Measurements from ENCODE around the gene PTPRE.

DNA sequence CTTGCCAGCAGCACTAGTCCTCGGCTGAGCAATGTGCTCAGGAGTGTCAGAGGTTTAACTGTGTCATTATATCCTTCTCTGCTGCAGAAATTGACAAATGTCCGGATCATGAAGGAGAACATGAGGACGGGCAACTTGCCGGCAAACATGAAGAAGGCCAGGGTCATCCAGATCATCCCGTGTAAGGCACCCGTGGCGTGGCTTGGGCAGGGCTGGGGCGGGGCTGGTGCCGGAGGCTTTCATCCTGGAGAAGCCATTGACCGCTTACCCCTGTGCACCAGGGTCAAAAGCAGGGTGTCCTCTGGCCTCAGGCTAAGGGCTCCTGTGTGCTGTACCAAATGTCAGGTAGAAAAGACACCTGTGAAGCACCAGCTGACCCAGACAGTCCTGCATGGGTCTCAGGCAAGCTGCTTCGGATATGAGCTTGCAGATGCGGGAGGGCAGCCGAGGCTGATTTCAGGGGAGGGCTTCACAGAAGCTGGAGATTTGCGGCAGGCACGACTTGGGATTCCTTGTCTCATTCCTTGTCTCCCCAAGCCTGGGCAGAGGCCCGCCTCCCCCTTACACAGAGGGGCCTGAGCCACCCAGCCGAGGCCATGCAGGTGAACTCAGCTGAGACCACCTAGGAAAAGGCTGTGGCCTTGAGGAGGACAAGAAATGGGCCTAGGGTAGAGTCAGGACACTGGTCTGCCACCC, 164.0 kb downstream of the PTPRE start:
- TF ChIP-seq TCF12 (IDR thresholded peaks at IDR 0.05) = no peak
- TF ChIP-seq, protein P1, sequence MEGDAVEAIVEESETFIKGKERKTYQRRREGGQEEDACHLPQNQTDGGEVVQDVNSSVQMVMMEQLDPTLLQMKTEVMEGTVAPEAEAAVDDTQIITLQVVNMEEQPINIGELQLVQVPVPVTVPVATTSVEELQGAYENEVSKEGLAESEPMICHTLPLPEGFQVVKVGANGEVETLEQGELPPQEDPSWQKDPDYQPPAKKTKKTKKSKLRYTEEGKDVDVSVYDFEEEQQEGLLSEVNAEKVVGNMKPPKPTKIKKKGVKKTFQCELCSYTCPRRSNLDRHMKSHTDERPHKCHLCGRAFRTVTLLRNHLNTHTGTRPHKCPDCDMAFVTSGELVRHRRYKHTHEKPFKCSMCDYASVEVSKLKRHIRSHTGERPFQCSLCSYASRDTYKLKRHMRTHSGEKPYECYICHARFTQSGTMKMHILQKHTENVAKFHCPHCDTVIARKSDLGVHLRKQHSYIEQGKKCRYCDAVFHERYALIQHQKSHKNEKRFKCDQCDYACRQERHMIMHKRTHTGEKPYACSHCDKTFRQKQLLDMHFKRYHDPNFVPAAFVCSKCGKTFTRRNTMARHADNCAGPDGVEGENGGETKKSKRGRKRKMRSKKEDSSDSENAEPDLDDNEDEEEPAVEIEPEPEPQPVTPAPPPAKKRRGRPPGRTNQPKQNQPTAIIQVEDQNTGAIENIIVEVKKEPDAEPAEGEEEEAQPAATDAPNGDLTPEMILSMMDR (IDR thresholded peaks at IDR 0.05) = no peak
- TF ChIP-seq MEF2A (IDR thresholded peaks at IDR 0.05; ENCODE audit: borderline replicate concordance, low read depth) = no peak
- TF ChIP-seq, protein P2, sequence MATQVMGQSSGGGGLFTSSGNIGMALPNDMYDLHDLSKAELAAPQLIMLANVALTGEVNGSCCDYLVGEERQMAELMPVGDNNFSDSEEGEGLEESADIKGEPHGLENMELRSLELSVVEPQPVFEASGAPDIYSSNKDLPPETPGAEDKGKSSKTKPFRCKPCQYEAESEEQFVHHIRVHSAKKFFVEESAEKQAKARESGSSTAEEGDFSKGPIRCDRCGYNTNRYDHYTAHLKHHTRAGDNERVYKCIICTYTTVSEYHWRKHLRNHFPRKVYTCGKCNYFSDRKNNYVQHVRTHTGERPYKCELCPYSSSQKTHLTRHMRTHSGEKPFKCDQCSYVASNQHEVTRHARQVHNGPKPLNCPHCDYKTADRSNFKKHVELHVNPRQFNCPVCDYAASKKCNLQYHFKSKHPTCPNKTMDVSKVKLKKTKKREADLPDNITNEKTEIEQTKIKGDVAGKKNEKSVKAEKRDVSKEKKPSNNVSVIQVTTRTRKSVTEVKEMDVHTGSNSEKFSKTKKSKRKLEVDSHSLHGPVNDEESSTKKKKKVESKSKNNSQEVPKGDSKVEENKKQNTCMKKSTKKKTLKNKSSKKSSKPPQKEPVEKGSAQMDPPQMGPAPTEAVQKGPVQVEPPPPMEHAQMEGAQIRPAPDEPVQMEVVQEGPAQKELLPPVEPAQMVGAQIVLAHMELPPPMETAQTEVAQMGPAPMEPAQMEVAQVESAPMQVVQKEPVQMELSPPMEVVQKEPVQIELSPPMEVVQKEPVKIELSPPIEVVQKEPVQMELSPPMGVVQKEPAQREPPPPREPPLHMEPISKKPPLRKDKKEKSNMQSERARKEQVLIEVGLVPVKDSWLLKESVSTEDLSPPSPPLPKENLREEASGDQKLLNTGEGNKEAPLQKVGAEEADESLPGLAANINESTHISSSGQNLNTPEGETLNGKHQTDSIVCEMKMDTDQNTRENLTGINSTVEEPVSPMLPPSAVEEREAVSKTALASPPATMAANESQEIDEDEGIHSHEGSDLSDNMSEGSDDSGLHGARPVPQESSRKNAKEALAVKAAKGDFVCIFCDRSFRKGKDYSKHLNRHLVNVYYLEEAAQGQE (IDR thresholded peaks at IDR 0.05; ENCODE audit: low read depth, low read length) = no peak
- TF ChIP-seq, protein P3, sequence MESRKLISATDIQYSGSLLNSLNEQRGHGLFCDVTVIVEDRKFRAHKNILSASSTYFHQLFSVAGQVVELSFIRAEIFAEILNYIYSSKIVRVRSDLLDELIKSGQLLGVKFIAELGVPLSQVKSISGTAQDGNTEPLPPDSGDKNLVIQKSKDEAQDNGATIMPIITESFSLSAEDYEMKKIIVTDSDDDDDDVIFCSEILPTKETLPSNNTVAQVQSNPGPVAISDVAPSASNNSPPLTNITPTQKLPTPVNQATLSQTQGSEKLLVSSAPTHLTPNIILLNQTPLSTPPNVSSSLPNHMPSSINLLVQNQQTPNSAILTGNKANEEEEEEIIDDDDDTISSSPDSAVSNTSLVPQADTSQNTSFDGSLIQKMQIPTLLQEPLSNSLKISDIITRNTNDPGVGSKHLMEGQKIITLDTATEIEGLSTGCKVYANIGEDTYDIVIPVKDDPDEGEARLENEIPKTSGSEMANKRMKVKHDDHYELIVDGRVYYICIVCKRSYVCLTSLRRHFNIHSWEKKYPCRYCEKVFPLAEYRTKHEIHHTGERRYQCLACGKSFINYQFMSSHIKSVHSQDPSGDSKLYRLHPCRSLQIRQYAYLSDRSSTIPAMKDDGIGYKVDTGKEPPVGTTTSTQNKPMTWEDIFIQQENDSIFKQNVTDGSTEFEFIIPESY (IDR thresholded peaks at IDR 0.05; ENCODE audit: borderline replicate concordance, low read depth) = no peak
- TF ChIP-seq, protein P4, sequence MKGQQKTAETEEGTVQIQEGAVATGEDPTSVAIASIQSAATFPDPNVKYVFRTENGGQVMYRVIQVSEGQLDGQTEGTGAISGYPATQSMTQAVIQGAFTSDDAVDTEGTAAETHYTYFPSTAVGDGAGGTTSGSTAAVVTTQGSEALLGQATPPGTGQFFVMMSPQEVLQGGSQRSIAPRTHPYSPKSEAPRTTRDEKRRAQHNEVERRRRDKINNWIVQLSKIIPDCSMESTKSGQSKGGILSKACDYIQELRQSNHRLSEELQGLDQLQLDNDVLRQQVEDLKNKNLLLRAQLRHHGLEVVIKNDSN (IDR thresholded peaks at IDR 0.05; ENCODE audit: borderline replicate concordance, low read depth) = no peak
- TF ChIP-seq JUND (IDR thresholded peaks at IDR 0.05) = no peak
- no peak for TF ChIP-seq TAF1 (IDR thresholded peaks at IDR 0.05; ENCODE audit: borderline replicate concordance, low read depth, low read length)
- TF ChIP-seq, protein P5, sequence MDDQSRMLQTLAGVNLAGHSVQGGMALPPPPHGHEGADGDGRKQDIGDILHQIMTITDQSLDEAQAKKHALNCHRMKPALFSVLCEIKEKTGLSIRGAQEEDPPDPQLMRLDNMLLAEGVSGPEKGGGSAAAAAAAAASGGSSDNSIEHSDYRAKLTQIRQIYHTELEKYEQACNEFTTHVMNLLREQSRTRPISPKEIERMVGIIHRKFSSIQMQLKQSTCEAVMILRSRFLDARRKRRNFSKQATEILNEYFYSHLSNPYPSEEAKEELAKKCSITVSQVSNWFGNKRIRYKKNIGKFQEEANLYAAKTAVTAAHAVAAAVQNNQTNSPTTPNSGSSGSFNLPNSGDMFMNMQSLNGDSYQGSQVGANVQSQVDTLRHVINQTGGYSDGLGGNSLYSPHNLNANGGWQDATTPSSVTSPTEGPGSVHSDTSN (IDR thresholded peaks at IDR 0.05) = no peak
